ENCODE results near the gene DYNC1I1.

The DYNC1I1 gene

DNA sequence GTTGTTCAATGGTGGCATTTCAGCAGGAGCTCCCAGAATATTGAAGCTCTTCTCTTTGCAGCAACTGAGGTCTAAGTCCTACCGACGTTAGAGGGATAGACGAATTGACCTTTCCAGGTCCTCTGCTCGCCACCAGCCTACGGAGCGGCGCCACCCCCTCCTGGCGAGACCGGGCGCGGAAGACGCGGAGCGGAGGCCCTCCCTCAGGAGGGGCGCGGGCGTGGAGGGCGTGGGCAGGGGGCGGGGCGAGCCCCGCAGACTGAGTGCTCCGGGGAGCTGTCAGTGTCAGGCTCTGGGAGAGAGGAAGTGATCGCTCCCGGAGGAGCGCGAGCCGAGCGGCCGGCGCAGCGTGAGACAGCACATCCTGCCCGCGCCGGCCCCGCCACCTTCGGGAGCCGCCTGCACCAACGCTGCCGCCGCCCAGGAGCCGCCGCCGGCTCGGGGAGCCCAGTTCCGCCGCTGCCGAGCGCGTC, at the start of gene DYNC1I1:
Gene DYNC1I1, plus strand, starts transcription at position 257 of the 473 bp plus-strand sequence. CDS start 32,176 bp downstream, outside the sequence.
- DNase-seq, result no peak

DNA sequence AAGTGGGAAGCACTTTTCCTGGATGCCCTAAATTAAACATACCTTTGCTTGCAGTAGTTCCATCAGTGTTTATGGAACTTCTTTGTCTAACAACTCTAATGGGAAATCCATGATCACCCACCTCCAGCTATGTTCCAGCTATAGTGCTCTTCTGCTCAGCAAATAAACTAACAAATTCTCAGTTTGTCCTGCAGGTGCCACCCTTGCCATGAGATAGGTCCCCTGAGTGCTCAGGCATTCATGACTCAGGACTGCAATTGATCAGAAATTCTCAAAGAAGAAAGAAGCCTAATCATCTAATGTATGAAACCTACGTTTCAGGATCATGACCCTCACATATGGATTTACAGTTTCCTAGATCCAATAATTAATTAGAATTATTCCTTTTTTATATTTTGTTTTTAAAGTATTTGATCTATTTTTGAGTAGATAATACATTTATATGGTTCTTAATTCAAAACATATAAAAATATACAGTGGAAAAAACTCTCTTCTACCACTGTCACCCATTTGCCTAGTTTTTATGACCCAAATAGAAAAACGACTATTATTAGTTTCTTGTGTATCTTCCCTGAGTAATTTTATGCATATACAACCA, 48.7 kb upstream of the DYNC1I1 start:
- no peak for DNase-seq

DNA sequence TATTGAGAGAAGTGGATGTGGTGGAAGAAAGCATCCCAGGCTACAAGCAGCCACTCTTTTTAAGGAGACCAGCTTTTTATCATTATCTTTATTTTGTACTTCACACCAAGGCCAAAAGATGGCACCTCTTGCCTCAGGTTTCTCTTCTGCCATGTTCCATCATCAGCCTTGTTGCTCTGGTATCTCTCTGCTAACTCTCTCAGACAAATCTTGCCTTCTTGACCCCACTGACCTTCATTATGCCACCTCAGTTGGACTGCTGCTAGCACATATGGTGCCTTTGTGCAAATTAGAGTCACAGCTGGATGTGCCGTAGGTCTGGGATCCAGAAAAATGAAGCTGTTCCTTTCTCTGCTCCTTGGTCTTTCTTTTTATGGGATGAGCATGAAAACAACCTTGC, 47.1 kb upstream of the DYNC1I1 start:
- DNase-seq, result no peak

DNA sequence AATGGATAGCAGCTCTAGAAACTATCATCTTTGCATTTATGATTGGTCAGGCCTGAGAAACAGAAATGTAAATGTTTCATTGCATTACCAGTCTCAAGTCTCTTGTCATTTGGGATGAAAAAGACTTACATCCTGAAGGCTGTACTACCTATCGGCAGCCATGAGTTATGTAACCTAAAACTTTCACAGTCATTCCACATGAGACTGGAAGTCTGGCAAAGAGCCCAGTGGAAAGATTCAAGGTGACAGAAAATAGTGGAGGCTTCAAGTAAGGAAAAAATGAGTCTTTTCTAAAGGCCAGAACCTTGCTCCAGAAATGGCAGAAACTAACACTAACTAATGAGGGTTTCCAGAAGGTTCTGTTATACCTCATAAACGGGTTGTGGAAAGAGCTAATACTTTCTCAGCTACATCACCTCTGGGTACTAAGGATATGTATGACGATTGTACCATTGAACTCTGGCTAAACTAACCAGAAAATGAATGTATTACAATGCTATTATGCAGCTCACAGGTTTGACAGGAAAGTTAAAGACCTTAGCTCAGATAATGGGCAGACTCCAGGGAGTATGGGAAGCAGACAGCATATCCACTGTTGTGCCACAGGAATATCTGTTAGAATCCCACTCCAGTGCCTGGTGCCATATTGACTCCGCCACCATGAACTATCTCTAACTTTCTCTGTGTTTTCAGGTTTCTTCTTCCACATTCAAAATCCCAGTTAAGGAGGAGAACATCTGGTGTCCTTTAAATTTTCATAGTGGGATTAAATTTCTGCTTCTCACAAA, 41.7 kb upstream of the DYNC1I1 start:
- no peak for DNase-seq

DNA sequence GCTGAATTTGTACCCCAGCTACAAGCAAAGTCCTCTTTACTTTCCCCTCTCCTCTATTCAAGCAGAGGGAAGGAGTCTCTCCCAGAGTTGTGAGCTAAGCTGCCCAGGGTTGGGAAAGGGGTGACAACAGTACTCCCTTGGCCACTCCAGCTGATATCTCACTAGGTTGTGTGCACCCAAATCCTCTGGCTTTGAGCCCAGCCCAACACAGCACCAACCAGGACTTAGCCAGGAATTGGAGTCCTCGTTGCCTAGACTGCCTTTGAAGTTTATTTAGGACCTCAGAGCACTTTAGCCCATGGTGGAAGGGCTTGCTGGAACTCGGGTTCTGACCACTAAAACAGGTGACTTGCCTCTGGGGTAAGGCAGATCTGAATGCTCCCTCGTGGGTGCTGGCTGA, 35.7 kb upstream of the DYNC1I1 start:
- DNase-seq, result no peak

DNA sequence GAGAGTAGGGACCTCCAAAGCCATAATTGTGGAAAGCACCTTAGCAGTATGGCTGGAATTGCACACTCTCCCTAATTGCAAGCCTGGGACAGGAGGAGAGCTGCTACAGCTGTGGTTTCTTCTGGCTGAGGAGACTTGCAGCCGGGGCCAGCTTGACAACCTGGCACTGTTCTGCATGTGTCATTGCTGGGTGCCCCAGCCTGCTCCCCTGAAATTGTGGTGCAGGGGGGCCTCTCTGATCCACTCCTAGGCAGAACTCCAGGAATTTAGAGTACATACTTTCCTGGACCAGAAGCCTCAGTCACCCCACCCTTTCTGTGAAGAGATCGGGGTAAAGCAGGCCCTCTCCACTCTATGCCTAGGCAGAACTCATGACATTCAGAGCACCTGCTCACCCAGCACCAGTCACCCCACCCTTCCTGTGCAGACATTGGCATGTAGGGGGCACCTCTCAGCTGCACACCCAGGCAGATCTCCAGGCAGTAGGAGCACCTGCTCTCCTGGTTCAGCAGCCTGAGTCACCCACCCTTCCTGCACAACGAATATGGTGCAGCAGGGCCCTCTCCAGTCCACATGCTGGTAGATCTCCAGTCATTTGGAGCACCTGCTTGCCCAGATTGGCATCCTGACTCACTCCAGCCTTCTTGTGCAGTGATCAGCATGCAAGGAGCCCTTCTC, 34.4 kb upstream of the DYNC1I1 start:
- DNase-seq, result no peak

DNA sequence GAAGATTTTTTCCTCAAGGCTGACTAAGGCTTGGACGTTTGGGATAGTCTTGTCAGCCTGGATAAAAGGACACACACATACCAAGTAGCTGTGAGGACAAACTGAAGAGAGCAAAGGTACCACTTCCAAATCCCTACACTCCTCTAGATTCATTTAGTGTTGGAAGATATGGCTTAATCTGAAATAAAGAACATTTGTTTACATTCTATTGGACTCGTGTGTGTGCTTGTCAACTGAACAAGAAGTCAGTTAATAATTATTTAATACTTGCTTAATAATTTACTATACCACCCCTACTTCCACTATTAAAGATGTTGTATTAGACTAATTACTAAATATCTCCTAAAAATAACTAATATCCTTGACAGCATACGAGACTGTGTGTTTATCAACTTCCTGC, 23.3 kb upstream of the DYNC1I1 start:
- no peak for DNase-seq

DNA sequence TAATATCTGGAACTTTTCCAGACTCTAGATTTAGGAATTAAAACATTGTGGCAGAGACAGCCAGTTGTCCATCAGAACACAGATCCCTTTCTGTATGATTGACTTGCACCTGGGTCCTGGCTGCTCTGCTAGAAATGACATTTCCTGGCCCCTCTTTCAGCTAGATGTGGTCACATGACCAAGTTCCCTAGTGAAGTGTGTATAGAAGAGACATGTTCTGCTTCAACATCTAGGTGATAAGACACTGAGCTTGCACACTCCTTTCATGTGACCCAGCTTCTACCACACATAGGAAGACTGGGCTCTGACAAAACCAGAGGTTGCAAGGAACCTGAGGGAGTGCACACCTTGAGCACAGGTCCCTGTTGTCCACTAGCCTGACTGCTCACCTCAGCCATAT, 22.8 kb upstream of the DYNC1I1 start:
- no peak for DNase-seq

DNA sequence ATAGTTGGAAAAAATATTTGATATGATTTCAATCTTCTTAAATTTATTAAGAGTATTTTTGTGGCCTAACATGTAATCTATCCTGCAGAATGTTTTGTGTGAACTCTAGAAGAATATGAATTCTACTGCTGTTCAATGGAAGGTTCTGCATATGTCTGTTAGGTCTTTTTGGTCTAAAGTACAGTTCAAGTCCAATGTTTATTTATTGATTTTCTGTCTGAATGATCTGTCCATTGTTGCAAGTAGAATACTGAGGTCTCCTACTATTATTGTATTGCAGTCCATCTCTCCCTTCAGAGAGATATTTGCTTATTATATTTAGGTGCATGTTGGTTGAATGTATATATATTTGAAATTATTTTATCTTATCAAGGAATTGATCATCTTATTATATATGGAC, 18.9 kb upstream of the DYNC1I1 start:
- DNase-seq, result no peak

DNA sequence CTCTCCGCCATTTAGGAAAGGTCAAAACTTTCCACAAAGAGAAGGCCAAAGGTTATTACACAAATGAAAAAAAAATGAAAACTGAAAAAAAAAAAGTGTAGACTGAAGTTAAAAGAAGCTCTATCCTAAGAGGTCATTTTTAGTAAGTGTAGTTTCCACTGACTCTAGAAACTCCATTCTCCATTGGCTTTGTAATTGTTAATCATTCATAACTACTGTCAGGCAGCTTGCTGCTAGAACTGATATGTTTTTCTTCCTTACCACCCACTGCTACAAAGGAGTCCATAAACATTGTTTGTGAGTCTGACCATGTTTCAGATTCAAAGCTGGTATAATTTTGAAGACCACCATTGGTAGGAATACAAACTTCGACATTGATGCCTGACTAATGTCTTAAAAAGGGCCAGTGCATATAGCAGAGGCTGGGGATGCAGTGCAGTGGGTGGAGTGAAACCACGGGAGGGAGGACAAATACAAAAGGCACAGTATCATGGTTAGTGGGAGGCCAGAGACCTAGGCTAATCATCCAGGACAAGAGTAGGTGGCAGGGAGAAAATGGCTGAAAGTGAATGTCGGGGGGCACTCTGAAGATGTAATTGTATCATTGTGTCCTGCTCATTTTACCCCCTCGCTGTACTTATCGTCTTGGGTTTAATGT, 16.9 kb upstream of the DYNC1I1 start:
- DNase-seq, result no peak

DNA sequence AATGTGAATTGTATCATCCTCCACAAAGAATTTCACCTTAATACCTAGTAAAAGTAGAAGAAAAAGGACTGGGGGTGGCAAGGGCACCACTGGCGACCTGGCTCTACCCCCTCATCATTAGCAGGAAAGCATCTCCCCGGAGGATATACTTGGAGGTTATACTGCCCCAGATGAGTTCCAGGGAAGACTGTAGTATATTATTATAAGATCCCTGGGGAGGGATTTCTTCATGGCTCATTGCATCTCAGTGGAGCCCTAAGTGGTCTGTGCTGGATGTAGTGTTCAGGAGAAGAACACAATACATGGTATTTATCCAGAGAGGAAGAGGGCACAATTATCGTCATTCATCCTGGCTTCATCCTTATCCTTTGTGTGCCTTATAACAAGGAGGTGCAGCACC, 14.2 kb upstream of the DYNC1I1 start:
- DNase-seq, result no peak

DNA sequence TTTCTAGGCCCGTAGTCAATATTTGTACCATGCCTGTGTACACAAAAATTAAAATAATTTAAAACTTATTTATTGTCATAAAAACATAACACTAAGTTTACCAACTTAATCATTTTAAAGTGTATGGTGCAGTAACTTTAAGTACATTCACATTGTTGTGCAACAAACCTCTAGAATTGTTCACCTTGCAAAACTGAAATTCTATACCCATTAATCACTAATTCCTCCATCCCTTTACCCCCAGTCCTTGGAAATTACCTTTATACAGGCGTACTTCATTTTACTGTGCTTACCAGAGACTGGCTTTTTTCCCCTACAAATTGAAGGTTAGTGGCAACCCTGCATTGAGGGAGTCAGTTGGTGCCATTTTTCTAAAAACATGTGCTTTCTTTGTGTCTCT, 6.3 kb upstream of the DYNC1I1 start:
- DNase-seq, result no peak

DNA sequence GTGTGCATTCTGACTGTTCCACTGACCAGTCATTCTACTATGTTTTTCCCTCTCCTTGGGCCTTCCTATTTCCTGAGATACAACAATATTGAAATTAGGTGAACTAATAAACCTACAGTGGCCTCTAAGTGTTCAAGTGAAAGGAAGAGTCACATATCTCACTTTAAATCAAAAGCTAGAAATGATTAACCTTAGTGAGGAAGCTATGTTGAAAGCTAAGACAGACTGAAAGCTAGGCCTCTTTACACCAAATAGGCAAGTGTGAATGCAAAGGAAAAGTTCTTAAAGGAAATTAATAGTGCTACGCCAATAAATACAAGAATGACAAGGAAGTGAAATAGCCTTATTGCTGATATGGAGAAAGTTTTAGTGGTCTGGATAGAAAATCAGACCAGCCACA, 5.7 kb upstream of the DYNC1I1 start:
- DNase-seq, result no peak

DNA sequence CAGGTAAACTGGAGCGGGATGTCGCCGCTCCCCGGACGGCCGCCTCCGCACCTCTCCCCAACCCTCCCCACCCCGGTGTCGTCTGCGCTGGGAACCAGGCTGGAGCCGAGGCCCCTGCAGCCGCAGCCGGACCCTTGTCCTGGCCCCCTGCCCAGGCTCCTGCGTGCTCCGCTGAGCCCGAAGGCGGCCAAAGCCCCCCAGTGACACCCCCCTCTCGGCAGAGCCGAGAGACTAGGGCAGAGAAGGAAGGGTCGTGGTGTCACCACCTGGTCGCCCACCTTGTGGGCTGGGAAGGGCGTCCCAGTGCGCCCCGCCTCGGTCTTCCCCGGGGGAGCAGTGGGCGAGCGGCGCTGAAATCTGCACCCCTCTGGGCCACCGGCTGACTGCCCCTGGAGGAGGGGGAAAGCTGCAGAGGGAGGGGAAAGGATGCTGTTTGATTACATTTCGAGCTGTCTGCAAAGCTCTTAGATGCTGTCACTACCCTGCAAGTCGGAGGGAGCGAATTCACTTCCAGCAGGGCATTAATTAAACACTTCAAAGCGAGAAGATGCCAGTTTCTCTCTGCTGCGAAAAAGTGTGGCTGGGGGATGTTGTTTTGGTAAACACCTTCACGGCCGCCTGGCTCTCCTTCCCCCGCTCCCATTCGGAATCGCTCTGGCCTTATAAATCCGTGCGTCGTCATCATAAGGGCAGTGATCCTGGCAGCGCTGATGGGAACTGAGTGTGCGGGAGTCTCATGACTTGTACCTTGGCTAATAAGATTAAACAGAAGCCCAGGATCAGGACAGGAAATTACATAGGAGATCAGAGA, 622 bp downstream of the DYNC1I1 start:
- DNase-seq, result no peak

DNA sequence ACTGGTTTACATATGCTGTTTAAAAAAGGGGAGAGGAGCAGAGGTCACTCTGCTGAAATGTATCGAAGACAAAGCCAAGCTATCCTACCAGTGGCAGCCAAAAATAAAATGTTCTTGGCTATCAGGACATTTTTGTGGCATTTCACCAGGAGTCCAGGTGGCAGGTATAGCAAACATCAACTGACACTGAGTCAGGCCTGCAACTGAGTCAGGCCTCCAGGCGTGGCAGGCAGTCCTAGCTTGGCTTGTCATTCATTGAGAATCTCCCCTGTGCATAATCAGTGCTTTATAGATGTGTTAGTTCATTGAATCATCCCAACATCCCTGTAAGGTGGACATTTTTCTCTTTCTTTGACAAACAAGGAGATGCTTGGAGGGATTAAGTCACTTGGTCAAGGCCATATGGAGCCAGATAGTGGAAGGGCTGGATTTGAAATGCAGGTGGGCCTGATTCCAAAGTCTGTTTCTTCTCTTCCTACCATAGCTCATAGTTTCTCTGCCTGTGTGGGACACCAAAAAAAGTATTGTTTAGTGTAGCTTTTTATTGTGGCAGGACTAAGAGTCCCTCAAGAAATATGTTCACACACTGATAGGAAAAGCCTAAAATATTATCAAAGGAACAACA, 4.3 kb downstream of the DYNC1I1 start:
- no peak for DNase-seq

DNA sequence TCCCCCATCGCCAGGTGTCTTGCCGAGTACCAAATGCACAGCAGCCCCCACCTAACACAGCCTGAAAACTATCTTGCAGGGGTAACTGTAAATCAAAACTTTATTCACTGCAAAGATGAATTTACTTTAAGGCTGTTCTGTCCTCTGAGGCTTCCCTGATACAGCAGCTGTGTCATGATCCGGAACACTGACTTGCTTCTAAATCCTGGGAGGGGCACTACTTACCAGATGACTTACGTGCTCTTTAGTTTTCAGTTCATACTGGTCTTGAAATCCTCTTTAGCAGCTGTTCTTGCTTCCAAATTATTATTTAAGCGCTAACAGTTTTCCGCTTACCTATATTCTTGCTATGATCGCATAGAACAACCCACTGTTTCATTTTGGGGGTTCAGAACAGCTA, 4.9 kb downstream of the DYNC1I1 start:
- DNase-seq, result no peak

DNA sequence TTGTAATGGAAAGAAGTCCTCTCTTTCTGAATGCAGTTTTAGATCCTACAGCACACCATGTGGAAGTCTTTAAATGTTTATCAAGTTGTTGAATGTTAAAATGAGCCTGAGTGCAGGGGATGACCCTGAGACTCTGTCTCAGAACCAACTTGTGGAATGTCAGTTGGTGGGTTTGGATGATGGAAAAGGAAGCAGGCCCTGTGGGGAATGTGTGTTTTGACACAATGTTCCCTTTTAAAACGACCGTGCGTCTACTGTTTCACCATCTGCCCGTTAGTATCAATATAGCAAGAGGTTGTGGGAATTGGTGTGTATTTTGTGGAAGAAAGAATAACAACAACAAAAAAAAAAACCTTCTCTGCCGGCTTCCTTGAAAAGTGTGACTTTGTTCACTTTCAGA, 8.3 kb downstream of the DYNC1I1 start:
- DNase-seq, result no peak

DNA sequence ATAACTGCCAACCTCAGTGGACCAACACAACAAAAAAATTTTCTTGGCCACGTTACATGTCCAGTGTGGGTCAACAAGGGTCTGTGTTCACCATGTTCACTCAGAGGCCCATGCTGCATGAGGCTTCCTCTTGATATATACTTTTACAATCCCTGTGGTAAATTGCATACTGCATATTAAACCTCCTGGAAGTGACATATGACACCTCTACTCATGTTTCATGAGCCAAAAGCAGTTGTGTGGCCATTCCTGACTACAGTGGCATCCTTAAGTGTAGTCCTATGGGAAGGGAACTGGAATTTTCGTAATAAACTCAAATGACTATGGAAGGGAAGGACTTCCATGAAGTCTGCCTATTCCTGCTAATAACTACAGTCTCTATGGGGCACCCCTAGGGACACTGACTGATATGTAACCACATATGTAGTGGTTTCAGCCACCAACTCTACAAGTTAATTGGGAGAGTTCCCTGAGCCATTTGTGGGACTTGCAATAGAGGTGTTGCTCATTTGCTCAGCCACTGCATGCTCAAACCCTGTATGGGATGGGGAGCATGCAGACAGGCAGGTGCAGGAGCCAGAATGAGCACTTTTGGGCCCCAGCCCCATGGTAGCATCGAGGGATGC, 9.7 kb downstream of the DYNC1I1 start:
- DNase-seq, result no peak

DNA sequence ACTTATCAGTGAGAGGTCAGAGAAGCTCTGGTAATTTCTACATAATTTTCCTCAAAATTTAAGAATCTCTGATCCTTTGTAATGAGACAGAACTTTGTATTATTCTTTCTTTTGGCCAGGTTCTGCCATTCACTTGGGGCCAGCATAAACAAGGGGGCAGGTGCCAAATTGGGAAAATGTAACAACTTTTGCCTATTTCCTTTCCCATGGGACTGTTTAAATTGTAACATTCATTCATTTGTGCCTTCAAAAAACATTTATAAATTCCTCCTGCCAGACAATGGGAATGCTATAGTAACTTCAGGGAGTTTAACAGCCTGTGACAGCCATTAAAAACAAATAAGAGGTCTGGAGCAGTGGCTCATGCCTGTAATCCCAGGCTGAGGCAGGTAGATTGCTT, 12.4 kb downstream of the DYNC1I1 start:
- no peak for DNase-seq

DNA sequence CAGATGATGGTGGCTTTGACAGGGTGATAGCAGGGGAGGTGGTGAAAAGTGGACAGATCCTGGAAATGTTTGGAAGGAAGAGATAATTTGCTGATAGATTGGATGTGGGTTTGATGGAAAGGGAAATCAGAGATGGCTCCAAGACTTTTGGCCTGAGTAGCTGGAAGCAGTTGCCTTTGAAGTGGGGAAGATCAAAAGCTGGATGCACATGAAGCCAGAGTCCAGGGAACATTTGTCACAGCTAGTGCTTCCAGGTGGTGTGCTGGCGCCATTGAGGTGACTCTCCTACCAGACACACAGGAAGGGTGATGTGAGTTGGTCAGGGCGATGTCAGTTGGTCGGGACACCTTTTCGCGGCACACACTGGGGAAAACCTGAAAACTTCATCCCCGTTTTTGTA, 15.9 kb downstream of the DYNC1I1 start:
- DNase-seq, result no peak

DNA sequence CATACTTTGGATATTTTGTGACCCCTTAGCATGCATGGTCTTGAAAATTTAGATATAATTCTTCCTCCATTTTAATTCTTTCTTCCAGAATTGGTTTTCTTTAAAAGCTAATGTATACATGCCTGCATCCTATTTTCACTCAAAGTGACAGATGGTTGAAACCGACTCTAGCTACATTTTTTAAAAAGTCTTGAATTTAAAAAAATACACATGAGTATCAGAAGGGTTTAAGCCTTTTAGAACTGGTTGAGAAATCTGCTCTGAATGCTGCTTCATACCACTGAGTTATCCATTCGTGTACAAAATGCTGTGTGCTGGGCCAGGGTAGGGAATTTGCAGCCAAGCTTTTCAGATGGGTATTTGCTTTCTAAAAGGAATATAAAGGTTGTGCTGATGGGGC, 16.5 kb downstream of the DYNC1I1 start:
- no peak for DNase-seq

DNA sequence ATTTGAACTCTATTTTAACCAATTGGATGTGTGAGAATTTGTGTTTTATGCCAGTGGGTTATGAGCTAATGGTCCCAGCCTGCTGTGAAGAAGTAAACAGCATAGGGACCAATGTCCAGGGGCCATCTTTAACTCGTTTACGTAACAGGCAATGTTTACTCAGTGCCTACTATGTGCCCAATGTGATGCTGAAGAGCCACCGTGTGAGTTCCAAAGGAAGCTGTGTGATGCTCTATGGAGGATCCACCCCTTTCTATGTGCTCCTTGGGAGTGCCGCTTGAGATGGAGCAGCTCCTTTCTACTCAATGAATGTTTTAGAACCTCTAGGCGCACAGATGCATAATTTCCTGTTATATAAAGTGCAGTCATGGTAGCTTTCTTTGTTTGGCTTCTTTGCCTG, 21.3 kb downstream of the DYNC1I1 start:
- no peak for DNase-seq

All from KG1 (cell line).